Measurements from ENCODE around the gene MSMO1.

DNA sequence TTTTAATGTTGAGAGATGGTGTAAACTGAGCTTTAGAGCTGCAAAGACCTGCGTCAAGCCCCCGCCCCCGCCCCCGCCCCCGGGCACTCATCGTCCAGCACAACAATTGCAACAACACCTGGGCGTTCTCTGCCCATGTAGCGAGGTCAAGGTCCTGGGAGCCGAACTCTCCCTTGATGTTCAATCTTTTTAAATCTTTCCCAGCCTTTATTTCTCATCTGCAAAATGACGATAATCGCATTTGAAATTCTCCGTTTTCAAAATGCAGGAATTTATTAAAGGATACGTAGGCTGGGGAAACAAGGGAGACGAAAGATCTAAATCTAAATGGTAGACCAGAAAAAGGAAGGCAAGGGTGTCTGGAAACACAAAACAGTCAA is 648 bp upstream of the MSMO1 start:
- no peak for TF ChIP-seq POLR2A (IDR thresholded peaks at IDR 0.05)
- TF ChIP-seq, protein P1, sequence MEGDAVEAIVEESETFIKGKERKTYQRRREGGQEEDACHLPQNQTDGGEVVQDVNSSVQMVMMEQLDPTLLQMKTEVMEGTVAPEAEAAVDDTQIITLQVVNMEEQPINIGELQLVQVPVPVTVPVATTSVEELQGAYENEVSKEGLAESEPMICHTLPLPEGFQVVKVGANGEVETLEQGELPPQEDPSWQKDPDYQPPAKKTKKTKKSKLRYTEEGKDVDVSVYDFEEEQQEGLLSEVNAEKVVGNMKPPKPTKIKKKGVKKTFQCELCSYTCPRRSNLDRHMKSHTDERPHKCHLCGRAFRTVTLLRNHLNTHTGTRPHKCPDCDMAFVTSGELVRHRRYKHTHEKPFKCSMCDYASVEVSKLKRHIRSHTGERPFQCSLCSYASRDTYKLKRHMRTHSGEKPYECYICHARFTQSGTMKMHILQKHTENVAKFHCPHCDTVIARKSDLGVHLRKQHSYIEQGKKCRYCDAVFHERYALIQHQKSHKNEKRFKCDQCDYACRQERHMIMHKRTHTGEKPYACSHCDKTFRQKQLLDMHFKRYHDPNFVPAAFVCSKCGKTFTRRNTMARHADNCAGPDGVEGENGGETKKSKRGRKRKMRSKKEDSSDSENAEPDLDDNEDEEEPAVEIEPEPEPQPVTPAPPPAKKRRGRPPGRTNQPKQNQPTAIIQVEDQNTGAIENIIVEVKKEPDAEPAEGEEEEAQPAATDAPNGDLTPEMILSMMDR (IDR thresholded peaks at IDR 0.05) = no peak
